ENCODE measurements around the gene CST7.

Gene CST7

GRCh38 chr20:24970030-24970553, 21.0 kb downstream of the CST7 start:
- H3K9me3 ChIP-seq (ENCODE audit: low read depth, low read length): no peaks in the 10 kb centered on the region
- peaks cover 13% of the 10 kb centered on the region; the same call in 1 of the 2 replicates for H3K36me3 ChIP-seq (ENCODE audit: insufficient read depth, low read length)
- TF ChIP-seq POLR2AphosphoS5 (IDR thresholded peaks at IDR 0.05; ENCODE audit: borderline replicate concordance, low read depth, low read length): no peak
- TF ChIP-seq EZH2 (IDR thresholded peaks at IDR 0.05): no peak
- TF ChIP-seq FOXP2 (optimal IDR thresholded peaks at IDR 0.05; ENCODE audit: control extremely low read depth, extremely low read length, insufficient read depth): no peak
- DNase-seq (ENCODE audit: low read depth, low spot score): no peak
- no peak overlapping the region for H3K4me3 ChIP-seq
- H3K9ac ChIP-seq (ENCODE audit: insufficient read length): no peak overlapping the region
- H3K27ac ChIP-seq: no peak overlapping the region

GRCh38 chr20:24970754-24971153, 21.7 kb downstream of the CST7 start:
- Histone ChIP-seq H3K27ac (no peak overlapping the region), H3K9me3 (ENCODE audit: low read depth, low read length) (no peaks in the 10 kb centered on the region; the same call in 1 of the 2 replicates), H3K9ac (ENCODE audit: insufficient read length) (no peak overlapping the region)

GRCh38 chr20:24971376-24972101, 22.5 kb downstream of the CST7 start:
- H3K9me3 ChIP-seq (ENCODE audit: low read depth, low read length): no peaks in the 10 kb centered on the region; the same call in 1 of the 2 replicates
- peaks cover 16% of the 10 kb centered on the region; the same call in 1 of the 2 replicates for H3K36me3 ChIP-seq (ENCODE audit: insufficient read depth, low read length)
- no peak overlapping the region for H3K9ac ChIP-seq (ENCODE audit: insufficient read length)
- no peak for DNase-seq (ENCODE audit: low read depth, low spot score)
- no peak overlapping the region for H3K4me3 ChIP-seq
- TF ChIP-seq FOXP2 (optimal IDR thresholded peaks at IDR 0.05; ENCODE audit: control extremely low read depth, extremely low read length, insufficient read depth): no peak
- no peak for TF ChIP-seq POLR2AphosphoS5 (IDR thresholded peaks at IDR 0.05; ENCODE audit: borderline replicate concordance, low read depth, low read length)
- TF ChIP-seq EZH2 (IDR thresholded peaks at IDR 0.05): no peak
- no peak overlapping the region for H3K27ac ChIP-seq

More at GRCh38 chr20:24970754-24971153, 21.7 kb downstream of the CST7 start:
- Histone ChIP-seq H3K36me3 (ENCODE audit: insufficient read depth, low read length) (peaks cover 15% of the 10 kb centered on the region; the same call in 1 of the 2 replicates), H3K4me3 (no peak overlapping the region)
- no peak for DNase-seq (ENCODE audit: low read depth, low spot score)
- TF ChIP-seq FOXP2 (optimal IDR thresholded peaks at IDR 0.05; ENCODE audit: control extremely low read depth, extremely low read length, insufficient read depth): no peak
- TF ChIP-seq POLR2AphosphoS5 (IDR thresholded peaks at IDR 0.05; ENCODE audit: borderline replicate concordance, low read depth, low read length): no peak
- no peak for TF ChIP-seq EZH2 (IDR thresholded peaks at IDR 0.05)

DNA sequence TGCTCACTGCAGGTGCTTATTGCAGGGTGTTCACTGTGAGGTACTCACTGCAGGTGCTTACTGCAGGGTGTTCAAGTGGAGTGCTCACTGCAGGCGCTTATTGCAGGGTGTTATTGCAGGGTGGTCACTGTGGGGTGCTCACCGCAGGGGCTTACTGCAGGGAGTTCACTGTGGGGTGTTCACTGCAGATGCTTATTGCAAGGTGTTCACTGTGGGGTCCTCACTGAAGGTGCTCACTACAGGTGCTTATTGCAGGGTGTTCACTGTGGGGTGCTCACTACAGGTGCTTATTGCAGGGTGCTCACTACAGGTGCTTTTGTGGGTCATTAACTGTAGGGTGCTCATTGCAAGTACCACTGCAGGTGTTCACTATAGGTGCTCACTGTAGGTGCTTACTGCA, 23.3 kb downstream of the CST7 start:
- TF ChIP-seq EZH2 (IDR thresholded peaks at IDR 0.05): no peak
- no peak for TF ChIP-seq FOXP2 (optimal IDR thresholded peaks at IDR 0.05; ENCODE audit: control extremely low read depth, extremely low read length, insufficient read depth)
- no peak for TF ChIP-seq POLR2AphosphoS5 (IDR thresholded peaks at IDR 0.05; ENCODE audit: borderline replicate concordance, low read depth, low read length)
- no peak overlapping the region for H3K4me3 ChIP-seq
- H3K27ac ChIP-seq: no peak overlapping the region
- H3K9me3 ChIP-seq (ENCODE audit: low read depth, low read length): no peaks in the 10 kb centered on the region; the same call in 1 of the 2 replicates
- no peak overlapping the region for H3K9ac ChIP-seq (ENCODE audit: insufficient read length)
- H3K36me3 ChIP-seq (ENCODE audit: insufficient read depth, low read length): peaks cover 18% of the 10 kb centered on the region; the same call in 1 of the 2 replicates
- DNase-seq (ENCODE audit: low read depth, low spot score): no peak

- no peak for DNase-seq (ENCODE audit: low read depth, low spot score)
- Histone ChIP-seq H3K4me3 (no peak overlapping the region), H3K9ac (ENCODE audit: insufficient read length) (no peak overlapping the region), H3K9me3 (ENCODE audit: low read depth, low read length) (no peaks in the 10 kb centered on the region; the same call in 1 of the 2 replicates), H3K27ac (no peak overlapping the region), H3K36me3 (ENCODE audit: insufficient read depth, low read length) (peaks cover 43% of the 10 kb centered on the region; the same call in 1 of the 2 replicates)
- TF ChIP-seq FOXP2 (optimal IDR thresholded peaks at IDR 0.05; ENCODE audit: control extremely low read depth, extremely low read length, insufficient read depth) (no peak), EZH2 (IDR thresholded peaks at IDR 0.05) (no peak), POLR2AphosphoS5 (IDR thresholded peaks at IDR 0.05; ENCODE audit: borderline replicate concordance, low read depth, low read length) (no peak)
Measured at GRCh38 chr20:24977336-24977735, 28.3 kb downstream of the CST7 start.

DNA sequence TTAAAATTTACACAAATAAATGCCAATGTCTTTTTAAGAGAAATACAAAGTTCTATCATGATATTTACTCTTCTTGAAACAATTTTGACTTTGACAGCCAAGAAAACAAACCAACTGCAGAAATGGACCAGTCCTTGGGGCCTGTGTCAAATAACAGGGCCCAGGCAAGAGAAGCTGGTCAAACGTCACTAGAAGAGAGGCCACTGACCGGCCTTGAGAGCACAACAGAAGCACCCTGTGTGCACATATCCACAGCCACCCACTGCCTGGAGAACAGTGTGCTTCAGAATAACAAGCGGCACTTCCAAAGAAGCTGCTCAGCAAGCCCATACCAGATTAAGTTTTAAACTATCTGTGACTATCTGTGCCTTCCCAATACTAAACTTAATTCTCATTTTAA, 28.7 kb downstream of the CST7 start:
- Histone ChIP-seq H3K9me3 (ENCODE audit: low read depth, low read length) (no peaks in the 10 kb centered on the region; the same call in 1 of the 2 replicates), H3K27ac (no peak overlapping the region), H3K4me3 (no peak overlapping the region), H3K9ac (ENCODE audit: insufficient read length) (no peak overlapping the region), H3K36me3 (ENCODE audit: insufficient read depth, low read length) (peaks cover 39% of the 10 kb centered on the region; the same call in 1 of the 2 replicates)
- TF ChIP-seq EZH2 (IDR thresholded peaks at IDR 0.05) (no peak), POLR2AphosphoS5 (IDR thresholded peaks at IDR 0.05; ENCODE audit: borderline replicate concordance, low read depth, low read length) (no peak), FOXP2 (optimal IDR thresholded peaks at IDR 0.05; ENCODE audit: control extremely low read depth, extremely low read length, insufficient read depth) (no peak)
- no peak for DNase-seq (ENCODE audit: low read depth, low spot score)

- no peak for DNase-seq (ENCODE audit: low read depth, low spot score)
- H3K9ac ChIP-seq (ENCODE audit: insufficient read length): no peak overlapping the region
- no peak overlapping the region for H3K4me3 ChIP-seq
- peaks cover 35% of the 10 kb centered on the region; the same call in 1 of the 2 replicates for H3K36me3 ChIP-seq (ENCODE audit: insufficient read depth, low read length)
- no peak for TF ChIP-seq EZH2 (IDR thresholded peaks at IDR 0.05)
- no peak for TF ChIP-seq FOXP2 (optimal IDR thresholded peaks at IDR 0.05; ENCODE audit: control extremely low read depth, extremely low read length, insufficient read depth)
- TF ChIP-seq POLR2AphosphoS5 (IDR thresholded peaks at IDR 0.05; ENCODE audit: borderline replicate concordance, low read depth, low read length): no peak
- H3K27ac ChIP-seq: no peak overlapping the region
- no peaks in the 10 kb centered on the region; the same call in 1 of the 2 replicates for H3K9me3 ChIP-seq (ENCODE audit: low read depth, low read length)
Measured at GRCh38 chr20:24978513-24978912, 29.4 kb downstream of the CST7 start.
